C4-2B (cell line): ENCODE results near the gene FUT6.

ENCODE experiments used
- ZFX ChIP-seq: fragments of 450-650 bp; IDR thresholded peaks from 2 replicates; pipeline ENCODE4 v1.6.1; 2017
- TF ChIP-seq, protein P1 (sequence below): fragments of 450-650 bp; conservative IDR thresholded peaks from 2 replicates; pipeline ENCODE4 v1.5.1; 2017; ENCODE audit warnings: mild to moderate bottlenecking

DNA sequence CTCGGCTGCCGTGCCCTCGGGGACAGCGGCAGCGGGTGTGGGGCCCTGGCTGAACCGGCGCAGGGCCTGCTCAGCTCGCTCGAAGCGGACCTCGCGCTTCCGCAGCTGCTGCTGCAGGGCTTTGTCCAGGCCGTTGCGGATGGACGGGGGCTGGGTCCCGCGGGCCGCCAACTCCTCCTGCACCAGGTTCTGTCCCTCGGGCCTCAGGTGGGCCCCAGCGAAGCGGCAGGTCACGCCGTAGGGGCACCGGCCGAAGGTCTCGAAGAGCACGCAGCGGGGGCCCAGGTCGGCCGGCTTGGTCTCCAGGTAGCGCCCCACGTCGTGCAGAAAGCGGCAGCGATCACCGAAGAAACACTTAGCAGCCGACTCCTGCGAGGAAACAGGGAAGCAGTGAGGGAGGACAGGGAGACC lies 50.1 kb downstream of the FUT6 start:
- TF ChIP-seq, protein P1, sequence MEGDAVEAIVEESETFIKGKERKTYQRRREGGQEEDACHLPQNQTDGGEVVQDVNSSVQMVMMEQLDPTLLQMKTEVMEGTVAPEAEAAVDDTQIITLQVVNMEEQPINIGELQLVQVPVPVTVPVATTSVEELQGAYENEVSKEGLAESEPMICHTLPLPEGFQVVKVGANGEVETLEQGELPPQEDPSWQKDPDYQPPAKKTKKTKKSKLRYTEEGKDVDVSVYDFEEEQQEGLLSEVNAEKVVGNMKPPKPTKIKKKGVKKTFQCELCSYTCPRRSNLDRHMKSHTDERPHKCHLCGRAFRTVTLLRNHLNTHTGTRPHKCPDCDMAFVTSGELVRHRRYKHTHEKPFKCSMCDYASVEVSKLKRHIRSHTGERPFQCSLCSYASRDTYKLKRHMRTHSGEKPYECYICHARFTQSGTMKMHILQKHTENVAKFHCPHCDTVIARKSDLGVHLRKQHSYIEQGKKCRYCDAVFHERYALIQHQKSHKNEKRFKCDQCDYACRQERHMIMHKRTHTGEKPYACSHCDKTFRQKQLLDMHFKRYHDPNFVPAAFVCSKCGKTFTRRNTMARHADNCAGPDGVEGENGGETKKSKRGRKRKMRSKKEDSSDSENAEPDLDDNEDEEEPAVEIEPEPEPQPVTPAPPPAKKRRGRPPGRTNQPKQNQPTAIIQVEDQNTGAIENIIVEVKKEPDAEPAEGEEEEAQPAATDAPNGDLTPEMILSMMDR: no peak
- no peak for TF ChIP-seq ZFX
